MM.1S (cell line): Measurements from ENCODE around the gene MOB2.
"Not testable (repeated sequence)": the region's sequence is repeated elsewhere in the genome, so short reads cannot be mapped to it uniquely, and the experiment has no call there.

Experiments
- CTCF ChIP-seq: fragments of 300-600 bp; sonication (generic); IDR thresholded peaks from 2 replicates; pipeline ENCODE4 v1.5.1; 2016; ENCODE audit warnings: antibody characterized with exemption, low read length, mixed read lengths
- EZH2 ChIP-seq: fragments of 300-600 bp; sonication (generic); optimal IDR thresholded peaks from 2 replicates; pipeline ENCODE3; 2017; ENCODE audit warnings: low read depth, mild to moderate bottlenecking, antibody characterized with exemption, low read length, mixed read lengths

- not testable (repeated sequence) for TF ChIP-seq EZH2, CTCF
These were observed 26.1 kb upstream of the MOB2 start for GRCh38 chr11:1512531-1513258.
